Bronchial epithelial cell (primary cell): ENCODE measurements around the gene POMT2. TPM values are rescaled to one million over a fixed set of nuclear protein-coding genes. Genes with fewer than 3 reads are reported as not detected.

ENCODE experiments used
- DNase-seq: peaks from one replicate; pipeline ENCODE4 v3.0.0-alpha.2; 2010; ENCODE audit warnings: low read depth
- FAIRE-seq: peaks from 2 replicates; lab custom pipeline; 2011; peaks lifted over from hg19 to GRCh38; lab: Jason Lieb, UNC
- H3K27me3 ChIP-seq: 2 replicates; pipeline ENCODE4 v1.5.1; 2011; ENCODE audit warnings: low read length; ENCODE audit not compliant: control insufficient read depth, insufficient read depth
- H3K36me3 ChIP-seq: 2 replicates; pipeline ENCODE4 v1.5.1; 2011; ENCODE audit warnings: low read length; ENCODE audit not compliant: control insufficient read depth, insufficient read depth
- H3K4me3 ChIP-seq: 2 replicates; pipeline ENCODE4 v1.5.1; 2011; ENCODE audit warnings: mild to moderate bottlenecking, low read depth, low read length, control low read depth
- total RNA-seq: library from RNA; depleted of rRNA; stranded (reverse); fragments of >200 nt; gene quantifications from 2 replicates; pipeline ENCODE4 v1.2.1, GENCODE V29; 2014
- TF ChIP-seq, protein P1 (sequence below): IDR thresholded peaks from 2 replicates; pipeline ENCODE4 v1.5.1; 2011; ENCODE audit warnings: mild to moderate bottlenecking, moderate library complexity, low read length, control low read depth, inconsistent platforms; ENCODE audit not compliant: insufficient read depth, severe bottlenecking

Gene POMT2
- total RNA-seq, 1 donor from 2014 or later, result 5.8 TPM

DNA sequence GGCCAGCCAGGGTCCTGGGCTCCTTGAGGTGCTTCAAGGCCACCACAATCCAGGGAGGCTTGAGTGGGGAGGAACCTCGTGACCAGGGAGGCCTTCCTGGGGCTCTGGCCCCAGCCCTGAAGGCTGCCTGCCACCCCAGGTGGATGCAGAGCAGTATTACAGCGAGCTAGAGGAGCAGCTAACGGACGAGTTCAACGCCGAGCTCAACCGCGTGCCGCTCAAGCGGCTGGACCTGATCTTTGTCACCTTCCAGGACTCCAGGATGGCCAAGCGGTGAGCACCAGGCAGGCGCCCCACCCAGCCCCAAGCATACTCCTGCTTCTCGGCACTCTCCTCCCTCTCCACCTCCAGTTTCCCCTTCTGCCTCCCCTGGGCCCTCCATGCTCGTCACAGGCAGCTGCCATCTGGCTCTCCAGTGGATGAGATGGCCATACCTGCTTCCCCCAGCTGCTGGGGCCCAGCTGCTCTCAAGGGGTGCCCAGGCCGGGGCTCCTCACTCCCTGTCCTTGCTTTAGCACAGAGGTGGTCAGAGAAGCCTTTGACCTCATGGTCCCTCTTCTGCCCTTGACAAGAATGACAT, 80.3 kb downstream of the POMT2 start:
- TF ChIP-seq, protein P1, sequence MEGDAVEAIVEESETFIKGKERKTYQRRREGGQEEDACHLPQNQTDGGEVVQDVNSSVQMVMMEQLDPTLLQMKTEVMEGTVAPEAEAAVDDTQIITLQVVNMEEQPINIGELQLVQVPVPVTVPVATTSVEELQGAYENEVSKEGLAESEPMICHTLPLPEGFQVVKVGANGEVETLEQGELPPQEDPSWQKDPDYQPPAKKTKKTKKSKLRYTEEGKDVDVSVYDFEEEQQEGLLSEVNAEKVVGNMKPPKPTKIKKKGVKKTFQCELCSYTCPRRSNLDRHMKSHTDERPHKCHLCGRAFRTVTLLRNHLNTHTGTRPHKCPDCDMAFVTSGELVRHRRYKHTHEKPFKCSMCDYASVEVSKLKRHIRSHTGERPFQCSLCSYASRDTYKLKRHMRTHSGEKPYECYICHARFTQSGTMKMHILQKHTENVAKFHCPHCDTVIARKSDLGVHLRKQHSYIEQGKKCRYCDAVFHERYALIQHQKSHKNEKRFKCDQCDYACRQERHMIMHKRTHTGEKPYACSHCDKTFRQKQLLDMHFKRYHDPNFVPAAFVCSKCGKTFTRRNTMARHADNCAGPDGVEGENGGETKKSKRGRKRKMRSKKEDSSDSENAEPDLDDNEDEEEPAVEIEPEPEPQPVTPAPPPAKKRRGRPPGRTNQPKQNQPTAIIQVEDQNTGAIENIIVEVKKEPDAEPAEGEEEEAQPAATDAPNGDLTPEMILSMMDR, result no peak
- FAIRE-seq (no peak), DNase-seq (no peak)
- no peak overlapping the region for H3K4me3 ChIP-seq
- H3K36me3 ChIP-seq, result no peaks in the 10 kb centered on the region
- H3K27me3 ChIP-seq, result no peaks in the 10 kb centered on the region

DNA sequence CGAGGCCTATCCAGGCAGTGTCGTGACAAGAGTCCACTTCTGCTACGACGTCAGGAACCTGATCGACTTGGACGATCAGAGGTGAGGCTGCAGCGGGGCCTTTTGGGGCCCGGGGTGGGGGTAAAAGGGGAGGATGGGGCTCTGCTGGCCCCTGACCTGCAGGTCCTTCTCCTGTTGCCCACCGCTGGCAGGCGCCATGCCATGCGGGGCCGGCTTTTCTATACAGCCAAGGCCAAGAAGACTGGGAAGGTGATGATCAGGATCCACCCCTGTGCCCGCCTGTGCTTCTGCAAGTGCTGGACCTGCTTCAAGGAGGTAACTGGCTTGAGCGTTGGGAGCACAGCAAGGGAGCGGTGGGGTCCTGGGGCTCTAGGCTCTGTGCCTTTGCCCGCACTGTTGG, 81.3 kb downstream of the POMT2 start:
- TF ChIP-seq, protein P1, result no peak
- FAIRE-seq, result no peak
- no peak for DNase-seq
- Histone ChIP-seq H3K4me3 (no peak overlapping the region), H3K27me3 (no peaks in the 10 kb centered on the region), H3K36me3 (no peaks in the 10 kb centered on the region)

- TF ChIP-seq, protein P1, result no peak
- H3K27me3 ChIP-seq, result no peaks in the 10 kb centered on the region
- FAIRE-seq (no peak), DNase-seq (no peak)
- no peak overlapping the region for H3K4me3 ChIP-seq
- no peaks in the 10 kb centered on the region for H3K36me3 ChIP-seq
These were observed 81.7 kb downstream of the POMT2 start for GRCh38 chr14:77238996-77239395.

- no peaks in the 10 kb centered on the region for H3K27me3 ChIP-seq
- H3K36me3 ChIP-seq, result no peaks in the 10 kb centered on the region
- DNase-seq (no peak), FAIRE-seq (no peak)
- TF ChIP-seq, protein P1, result no peak
- no peak overlapping the region for H3K4me3 ChIP-seq
These were observed 82.3 kb downstream of the POMT2 start for GRCh38 chr14:77238356-77238755.

- no peak overlapping the region for H3K4me3 ChIP-seq
- H3K36me3 ChIP-seq, result no peaks in the 10 kb centered on the region
- FAIRE-seq (no peak), DNase-seq (no peak)
- H3K27me3 ChIP-seq, result no peaks in the 10 kb centered on the region
- TF ChIP-seq, protein P1, result no peak
These were observed 83.9 kb downstream of the POMT2 start for GRCh38 chr14:77236814-77237213.

DNA sequence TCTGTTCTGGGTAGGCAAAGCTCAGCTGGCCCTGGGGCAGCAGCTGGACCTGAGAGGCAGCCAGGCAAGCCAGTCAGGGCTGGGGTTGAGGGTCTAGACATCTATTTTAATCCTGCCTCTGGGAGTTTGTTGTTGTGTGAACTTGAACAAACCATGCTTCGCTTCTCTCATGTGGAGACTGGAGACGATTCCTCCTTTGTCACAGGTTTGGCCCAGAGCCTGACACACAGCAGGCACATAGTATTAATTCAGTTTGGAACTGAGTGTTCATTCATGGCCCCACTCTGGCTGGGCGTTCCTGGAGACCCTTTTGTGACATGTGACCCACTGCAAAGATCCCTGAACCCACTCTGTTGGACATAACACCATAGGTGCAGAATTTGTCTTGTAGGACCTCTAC, 89.0 kb downstream of the POMT2 start:
- TF ChIP-seq, protein P1, result no peak
- FAIRE-seq (no peak), DNase-seq (no peak)
- no peaks in the 10 kb centered on the region for H3K27me3 ChIP-seq
- no peaks in the 10 kb centered on the region for H3K36me3 ChIP-seq
- no peak overlapping the region for H3K4me3 ChIP-seq
